GM18508 (cell line): ENCODE results near the gene OR10T2.
A peak's percentile ranks its signal among the peaks of the same experiment; 100 is the strongest.
"Not testable (repeated sequence)": the region's sequence is repeated elsewhere in the genome, so short reads cannot be mapped to it uniquely, and the experiment has no call there.

Source experiments
- ATAC-seq: cut with Tn5 transposase; IDR thresholded peaks from one replicate; pipeline ENCODE4 v1.9.1; 2021; ENCODE audit warnings: moderate number of reproducible peaks; ENCODE audit not compliant: insufficient read depth, unreplicated experiment

OR10T2 gene, protein sequence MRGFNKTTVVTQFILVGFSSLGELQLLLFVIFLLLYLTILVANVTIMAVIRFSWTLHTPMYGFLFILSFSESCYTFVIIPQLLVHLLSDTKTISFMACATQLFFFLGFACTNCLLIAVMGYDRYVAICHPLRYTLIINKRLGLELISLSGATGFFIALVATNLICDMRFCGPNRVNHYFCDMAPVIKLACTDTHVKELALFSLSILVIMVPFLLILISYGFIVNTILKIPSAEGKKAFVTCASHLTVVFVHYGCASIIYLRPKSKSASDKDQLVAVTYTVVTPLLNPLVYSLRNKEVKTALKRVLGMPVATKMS

GRCh38 chr1:158398818-158399514, at the start of gene OR10T2:
OR10T2 (minus strand) TSS chr1:158399466; CDS start chr1:158399466, 0 bp downstream.
- ATAC-seq = no peak

DNA sequence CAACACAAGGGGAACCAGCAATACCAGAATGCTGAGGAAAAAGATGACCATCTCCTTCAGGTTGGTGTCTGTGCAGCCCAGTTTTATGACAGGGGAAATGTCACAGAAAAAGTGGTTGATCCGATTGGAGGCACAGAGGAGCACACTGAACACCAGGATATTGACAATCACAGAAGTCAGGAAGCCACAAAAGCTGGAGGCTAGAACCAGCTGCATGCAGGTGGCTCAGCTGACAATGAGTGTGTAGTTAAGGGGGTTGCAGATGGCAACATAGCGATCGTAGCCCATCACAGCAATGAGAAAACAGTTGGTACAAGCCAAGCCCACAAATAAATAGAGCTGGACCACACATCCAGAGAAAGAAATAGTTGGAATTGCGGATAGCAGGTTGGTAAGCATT, 46.1 kb upstream of the OR10T2 start:
- ATAC-seq = no peak

GRCh38 chr1:158434741-158435140, 35.5 kb upstream of the OR10T2 start:
- no peak for ATAC-seq

DNA sequence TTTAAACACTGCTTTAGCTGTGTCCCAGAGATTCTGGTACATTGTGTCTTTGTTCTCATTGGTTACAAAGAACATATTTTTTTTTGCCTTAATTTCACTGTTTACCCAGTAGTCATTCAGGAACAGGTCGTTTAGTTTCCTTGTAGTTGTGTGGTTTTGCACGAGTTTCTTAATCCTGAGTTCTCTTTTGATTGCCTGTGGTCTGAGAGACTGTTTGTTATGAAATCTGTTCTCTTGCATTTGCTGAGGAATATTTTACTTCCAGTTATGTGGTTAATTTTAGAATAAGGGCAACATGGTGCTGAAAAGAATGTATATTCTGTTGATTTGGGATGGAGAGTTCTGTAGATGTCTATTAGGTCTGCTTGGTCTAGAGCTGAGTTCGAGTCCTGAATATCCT, 30.9 kb upstream of the OR10T2 start:
- ATAC-seq = not testable (repeated sequence)

GRCh38 chr1:158426137-158426536, 26.9 kb upstream of the OR10T2 start, which contains the start of gene OR10K2:
OR10K2 (minus strand) TSS chr1:158426237; CDS start chr1:158420866, 5,371 bp downstream.
- no peak for ATAC-seq

- no peak for ATAC-seq
Measured at GRCh38 chr1:158425027-158425426, 25.8 kb upstream of the OR10T2 start.

DNA sequence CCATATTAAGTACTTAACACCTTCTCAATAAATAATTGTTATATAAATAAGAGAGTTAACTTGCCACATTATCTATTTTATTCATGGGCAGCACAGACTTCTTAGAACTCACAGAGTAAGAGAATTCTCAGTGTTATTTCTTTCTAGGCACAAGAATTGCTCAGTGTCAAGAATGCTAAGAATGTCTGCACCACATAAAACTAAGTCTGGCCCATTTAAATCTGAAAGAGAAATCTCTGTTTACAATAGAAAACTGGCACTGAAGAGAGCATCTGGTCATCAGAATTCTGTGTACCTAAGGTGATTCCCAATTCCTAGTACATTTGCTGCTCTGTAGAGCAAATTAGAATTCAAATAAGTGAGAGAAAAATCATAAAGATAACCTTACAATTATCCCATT, 22.9 kb upstream of the OR10T2 start:
- no peak for ATAC-seq

- ATAC-seq = no peak
Measured at GRCh38 chr1:158417586-158417985, 18.3 kb upstream of the OR10T2 start.

DNA sequence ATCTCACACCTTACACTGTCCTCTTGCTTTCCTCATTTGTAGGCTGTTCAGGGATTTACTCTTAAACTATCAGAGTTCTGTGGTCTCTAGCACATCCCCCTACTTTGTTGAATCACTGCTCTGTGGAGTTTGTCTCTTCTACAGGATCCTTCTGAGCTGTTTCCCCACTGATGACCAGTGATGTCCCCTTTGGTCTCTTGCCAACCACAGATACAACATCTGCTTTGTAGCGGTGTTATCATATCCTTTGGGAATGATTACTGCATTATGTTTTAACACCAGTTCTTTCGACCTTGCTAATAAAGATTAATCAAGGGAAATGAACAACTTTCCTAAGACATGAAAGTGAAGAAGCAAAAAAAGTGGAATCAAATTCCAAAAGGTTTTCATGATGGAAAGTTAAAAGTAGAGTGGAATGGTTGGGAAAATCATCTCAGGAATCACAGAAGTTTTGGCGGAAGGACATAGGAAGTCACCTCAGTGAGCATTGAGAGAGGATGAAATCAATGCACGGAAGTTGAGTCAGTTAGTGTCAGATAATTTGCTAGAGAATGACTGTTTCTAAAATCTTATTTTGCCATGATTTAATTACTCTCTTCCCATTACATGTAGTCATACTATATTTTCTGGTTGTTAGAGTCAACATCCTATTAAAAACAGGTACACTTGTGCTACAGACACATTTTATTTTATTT, 15.5 kb upstream of the OR10T2 start:
- ATAC-seq = no peak

DNA sequence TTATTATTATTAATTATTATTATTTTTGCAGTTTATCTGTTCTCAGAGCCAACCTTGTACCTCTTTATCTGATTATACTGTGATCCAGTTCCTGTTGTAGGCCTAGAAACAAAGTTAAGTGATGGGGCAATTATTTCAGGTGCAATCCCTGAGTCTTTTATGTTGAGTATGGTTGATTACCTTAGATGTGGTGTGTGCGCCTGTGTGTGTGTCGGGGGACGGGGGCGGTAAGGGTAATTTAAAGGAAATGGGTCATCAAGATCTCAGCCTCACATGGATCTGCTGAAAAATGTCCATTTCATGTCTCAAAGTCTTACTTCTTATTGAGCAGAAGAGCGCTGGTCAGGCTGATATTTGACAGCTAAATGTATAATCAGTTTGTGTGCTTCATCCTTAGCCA, 7.8 kb upstream of the OR10T2 start:
- no peak for ATAC-seq

- ATAC-seq = no peak
Measured at GRCh38 chr1:158400871-158401270, 1.6 kb upstream of the OR10T2 start.

GRCh38 chr1:158396646-158397045, 2.6 kb downstream of the OR10T2 start:
- no peak for ATAC-seq

DNA sequence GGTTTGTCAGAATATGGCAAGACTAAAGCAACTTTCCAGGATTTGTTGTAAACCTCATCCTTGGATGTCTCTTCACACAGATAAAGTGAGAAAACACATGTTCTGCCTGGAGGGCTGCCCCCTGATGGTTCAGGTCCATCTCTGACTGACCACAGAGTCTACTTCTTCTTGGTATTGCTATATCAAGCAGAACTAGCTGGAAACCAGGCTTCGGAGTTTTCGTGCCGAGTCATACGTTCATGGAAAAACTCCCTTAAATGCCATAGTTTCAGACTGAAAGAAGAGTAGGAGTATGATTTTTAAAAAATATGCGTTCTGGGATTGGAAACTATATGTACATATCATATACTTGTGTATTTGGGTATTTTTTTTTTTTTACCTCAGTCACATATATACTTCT, 5.8 kb downstream of the OR10T2 start:
- ATAC-seq = no peak

- ATAC-seq = no peak
Measured at GRCh38 chr1:158391099-158391498, 8.2 kb downstream of the OR10T2 start.

DNA sequence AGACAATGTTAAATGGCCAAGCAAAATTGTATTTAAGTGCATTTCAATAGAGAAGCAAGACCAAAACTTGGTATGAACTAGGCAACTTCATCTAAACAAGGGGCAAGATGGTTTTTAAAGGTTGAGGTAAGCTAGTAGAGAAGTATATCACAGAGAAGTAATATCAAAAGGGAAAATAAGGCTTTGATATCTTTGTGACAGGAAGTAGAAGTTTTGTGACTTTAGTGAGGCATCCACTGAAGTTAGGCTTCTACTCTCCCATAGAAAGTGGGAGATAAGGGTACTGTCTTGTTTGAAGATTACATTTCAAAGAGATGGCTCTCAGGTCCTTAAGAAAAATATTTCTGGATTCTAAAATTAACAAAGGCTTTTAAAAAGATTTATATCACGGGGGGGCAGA, 8.9 kb downstream of the OR10T2 start:
- ATAC-seq = no peak

GRCh38 chr1:158374860-158375259, 24.4 kb downstream of the OR10T2 start:
- no peak for ATAC-seq

GRCh38 chr1:158374101-158374500, 25.2 kb downstream of the OR10T2 start:
- ATAC-seq = not testable (repeated sequence)

GRCh38 chr1:158371188-158371953, 27.9 kb downstream of the OR10T2 start:
- ATAC-seq = peak; percentile 84

DNA sequence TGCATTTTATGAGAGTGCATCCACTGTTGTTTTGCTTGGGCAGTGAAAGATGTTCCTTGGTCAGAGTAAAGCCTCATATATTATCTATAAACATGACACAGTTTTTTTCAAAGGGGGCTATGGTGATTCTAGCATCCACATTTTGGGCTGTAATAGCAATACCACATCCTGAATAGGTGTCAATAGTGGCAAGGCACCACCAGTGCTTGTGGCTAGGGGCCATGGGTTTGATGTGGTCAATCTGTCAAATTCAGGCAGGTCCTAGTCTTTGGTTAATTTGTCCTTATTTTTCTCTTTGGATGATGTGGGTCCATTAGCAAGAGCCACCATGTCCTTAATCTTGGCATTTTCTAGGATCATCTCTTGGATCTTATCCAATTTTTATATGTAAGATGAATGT, 32.5 kb downstream of the OR10T2 start:
- no peak for ATAC-seq

- no peak for ATAC-seq
Measured at GRCh38 chr1:158362941-158363340, 36.3 kb downstream of the OR10T2 start.
